ENCODE data around the gene TRAF2. TPM values are rescaled to one million over a fixed set of nuclear protein-coding genes. Genes with fewer than 3 reads are reported as not detected.

Gene TRAF2
- total and polyA plus RNA-seq, 4 donors = 4.8 to 22.1 (median 11.6) TPM

GRCh38 chr9:136960938-136961275, 74.6 kb downstream of the TRAF2 start:
- DNase-seq (no peak), ATAC-seq (ENCODE audit: low FRiP score) (no peak)
- Histone ChIP-seq H3K27ac (ENCODE audit: low read depth in 1 of 2, low read length in 2 of 2) (no peak overlapping the region), H3K9me3 (ENCODE audit: control insufficient read depth, low read length) (no peaks in the 10 kb centered on the region), H3K4me1 (ENCODE audit: control insufficient read depth in 1 of 2, insufficient read depth in 2 of 2, low read length in 2 of 2) (no peaks in the 10 kb centered on the region), H3K27me3 (ENCODE audit: control insufficient read depth in 1 of 2, insufficient read depth in 2 of 2, low read length in 1 of 2) (no peaks in the 10 kb centered on the region), H3K4me3 (ENCODE audit: low read length in 2 of 2) (no peak overlapping the region), H3K36me3 (ENCODE audit: control insufficient read depth in 1 of 2, insufficient read depth in 2 of 2, low read length in 1 of 2) (no peaks in the 10 kb centered on the region)
- intact Hi-C loops (cut with DNase I) = no loop called here
- WGBS, 2 donors = 69 to 73% methylated on average over 15 of the region's 15 CpGs

- Histone ChIP-seq H3K27me3 (ENCODE audit: control insufficient read depth in 1 of 2, insufficient read depth in 2 of 2, low read length in 1 of 2) (no peaks in the 10 kb centered on the region), H3K9me3 (ENCODE audit: control insufficient read depth, low read length) (no peaks in the 10 kb centered on the region), H3K4me3 (ENCODE audit: low read length in 2 of 2) (no peak overlapping the region), H3K36me3 (ENCODE audit: control insufficient read depth in 1 of 2, insufficient read depth in 2 of 2, low read length in 1 of 2) (no peaks in the 10 kb centered on the region), H3K4me1 (ENCODE audit: control insufficient read depth in 1 of 2, insufficient read depth in 2 of 2, low read length in 2 of 2) (no peaks in the 10 kb centered on the region), H3K27ac (ENCODE audit: low read depth in 1 of 2, low read length in 2 of 2) (no peak overlapping the region)
- ATAC-seq (ENCODE audit: low FRiP score) = peak; percentile 80
- 6 to 12% methylated on average over 21 to 23 of the region's 23 CpGs for WGBS, 2 donors
- peak in 1 of 2 donors; percentile 81 for DNase-seq
- intact Hi-C loops (cut with DNase I) = no loop called here
Measured at GRCh38 chr9:136961279-136962065, 75.2 kb downstream of the TRAF2 start.

- Histone ChIP-seq H3K27ac (ENCODE audit: low read depth in 1 of 2, low read length in 2 of 2) (no peak overlapping the region), H3K27me3 (ENCODE audit: control insufficient read depth in 1 of 2, insufficient read depth in 2 of 2, low read length in 1 of 2) (no peaks in the 10 kb centered on the region), H3K4me3 (ENCODE audit: low read length in 2 of 2) (no peak overlapping the region), H3K9me3 (ENCODE audit: control insufficient read depth, low read length) (no peaks in the 10 kb centered on the region), H3K36me3 (ENCODE audit: control insufficient read depth in 1 of 2, insufficient read depth in 2 of 2, low read length in 1 of 2) (no peaks in the 10 kb centered on the region), H3K4me1 (ENCODE audit: control insufficient read depth in 1 of 2, insufficient read depth in 2 of 2, low read length in 2 of 2) (no peaks in the 10 kb centered on the region)
- ATAC-seq (ENCODE audit: low FRiP score) (no peak), DNase-seq (no peak)
- WGBS, 2 donors = 94 to 98% methylated on average over 9 of the region's 9 CpGs
- intact Hi-C loops (cut with DNase I) = no loop called here
Measured at GRCh38 chr9:136962163-136962562, 75.8 kb downstream of the TRAF2 start.

- no peak for DNase-seq
- ATAC-seq (ENCODE audit: low FRiP score) = no peak
- intact Hi-C loops (cut with DNase I) = no loop called here
Measured at GRCh38 chr9:136962701-136963248, 76.5 kb downstream of the TRAF2 start.

GRCh38 chr9:136963341-136963740, 77.0 kb downstream of the TRAF2 start:
- Histone ChIP-seq H3K9me3 (ENCODE audit: control insufficient read depth, low read length) (no peaks in the 10 kb centered on the region), H3K36me3 (ENCODE audit: control insufficient read depth in 1 of 2, insufficient read depth in 2 of 2, low read length in 1 of 2) (no peaks in the 10 kb centered on the region), H3K27me3 (ENCODE audit: control insufficient read depth in 1 of 2, insufficient read depth in 2 of 2, low read length in 1 of 2) (no peaks in the 10 kb centered on the region), H3K4me1 (ENCODE audit: control insufficient read depth in 1 of 2, insufficient read depth in 2 of 2, low read length in 2 of 2) (no peaks in the 10 kb centered on the region), H3K27ac (ENCODE audit: low read depth in 1 of 2, low read length in 2 of 2) (no peak overlapping the region), H3K4me3 (ENCODE audit: low read length in 2 of 2) (no peak overlapping the region)
- ATAC-seq (ENCODE audit: low FRiP score) (no peak), DNase-seq (no peak)
- WGBS, 2 donors = 50 to 65% methylated on average over 15 of the region's 15 CpGs
- intact Hi-C loops (cut with DNase I) = no loop called here

More at GRCh38 chr9:136962701-136963248, 76.5 kb downstream of the TRAF2 start:
- H3K27ac ChIP-seq (ENCODE audit: low read depth in 1 of 2, low read length in 2 of 2) = no peak overlapping the region
- no peak overlapping the region for H3K4me3 ChIP-seq (ENCODE audit: low read length in 2 of 2)
- H3K9me3 ChIP-seq (ENCODE audit: control insufficient read depth, low read length) = no peaks in the 10 kb centered on the region
- WGBS, 2 donors = 72 to 75% methylated on average over 11 of the region's 11 CpGs
- H3K36me3 ChIP-seq (ENCODE audit: control insufficient read depth in 1 of 2, insufficient read depth in 2 of 2, low read length in 1 of 2) = no peaks in the 10 kb centered on the region
- no peaks in the 10 kb centered on the region for H3K27me3 ChIP-seq (ENCODE audit: control insufficient read depth in 1 of 2, insufficient read depth in 2 of 2, low read length in 1 of 2)
- no peaks in the 10 kb centered on the region for H3K4me1 ChIP-seq (ENCODE audit: control insufficient read depth in 1 of 2, insufficient read depth in 2 of 2, low read length in 2 of 2)

GRCh38 chr9:136963751-136964150, 77.4 kb downstream of the TRAF2 start:
- intact Hi-C loops (cut with DNase I) = no loop called here
- Histone ChIP-seq H3K4me1 (ENCODE audit: control insufficient read depth in 1 of 2, insufficient read depth in 2 of 2, low read length in 2 of 2) (no peaks in the 10 kb centered on the region), H3K27ac (ENCODE audit: low read depth in 1 of 2, low read length in 2 of 2) (no peak overlapping the region), H3K9me3 (ENCODE audit: control insufficient read depth, low read length) (no peaks in the 10 kb centered on the region), H3K4me3 (ENCODE audit: low read length in 2 of 2) (no peak overlapping the region), H3K27me3 (ENCODE audit: control insufficient read depth in 1 of 2, insufficient read depth in 2 of 2, low read length in 1 of 2) (no peaks in the 10 kb centered on the region), H3K36me3 (ENCODE audit: control insufficient read depth in 1 of 2, insufficient read depth in 2 of 2, low read length in 1 of 2) (no peaks in the 10 kb centered on the region)
- ATAC-seq (ENCODE audit: low FRiP score) = no peak
- DNase-seq = no peak
- WGBS, 2 donors = 83 to 89% methylated on average over 11 to 12 of the region's 12 CpGs

GRCh38 chr9:136964171-136964689, 77.9 kb downstream of the TRAF2 start:
- no peaks in the 10 kb centered on the region for H3K4me1 ChIP-seq (ENCODE audit: control insufficient read depth in 1 of 2, insufficient read depth in 2 of 2, low read length in 2 of 2)
- no peak overlapping the region for H3K27ac ChIP-seq (ENCODE audit: low read depth in 1 of 2, low read length in 2 of 2)
- H3K27me3 ChIP-seq (ENCODE audit: control insufficient read depth in 1 of 2, insufficient read depth in 2 of 2, low read length in 1 of 2) = no peaks in the 10 kb centered on the region
- ATAC-seq (ENCODE audit: low FRiP score) = no peak
- no peaks in the 10 kb centered on the region for H3K9me3 ChIP-seq (ENCODE audit: control insufficient read depth, low read length)
- no peak overlapping the region for H3K4me3 ChIP-seq (ENCODE audit: low read length in 2 of 2)
- WGBS, 2 donors = 86 to 88% methylated on average over 20 to 22 of the region's 22 CpGs
- intact Hi-C loops (cut with DNase I) = no loop called here
- no peak for DNase-seq
- H3K36me3 ChIP-seq (ENCODE audit: control insufficient read depth in 1 of 2, insufficient read depth in 2 of 2, low read length in 1 of 2) = no peaks in the 10 kb centered on the region

GRCh38 chr9:136964833-136965422, 78.6 kb downstream of the TRAF2 start:
- Histone ChIP-seq H3K4me3 (ENCODE audit: low read length in 2 of 2) (no peak overlapping the region), H3K36me3 (ENCODE audit: control insufficient read depth in 1 of 2, insufficient read depth in 2 of 2, low read length in 1 of 2) (no peaks in the 10 kb centered on the region), H3K4me1 (ENCODE audit: control insufficient read depth in 1 of 2, insufficient read depth in 2 of 2, low read length in 2 of 2) (no peaks in the 10 kb centered on the region), H3K27me3 (ENCODE audit: control insufficient read depth in 1 of 2, insufficient read depth in 2 of 2, low read length in 1 of 2) (no peaks in the 10 kb centered on the region), H3K9me3 (ENCODE audit: control insufficient read depth, low read length) (no peaks in the 10 kb centered on the region), H3K27ac (ENCODE audit: low read depth in 1 of 2, low read length in 2 of 2) (no peak overlapping the region)
- ATAC-seq (ENCODE audit: low FRiP score) (no peak), DNase-seq (no peak)
- 91% methylated on average over 26 of the region's 26 CpGs for WGBS, 2 donors
- intact Hi-C loops (cut with DNase I) = no loop called here

Measured in aorta (tissue), 5 donors.